Hepatocyte (in vitro differentiated cells): ENCODE measurements around the gene FRAS1. TPM values are rescaled to one million over a fixed set of nuclear protein-coding genes. Genes with fewer than 3 reads are reported as not detected.
"Not testable (repeated sequence)": the region's sequence is repeated elsewhere in the genome, so short reads cannot be mapped to it uniquely, and the experiment has no call there.

Experiments
- DNase-seq: peaks from one replicate; pipeline ENCODE4 v3.0.0-alpha.2; 2016; ENCODE audit warnings: low spot score
- H2AFZ ChIP-seq: fragments of 200-600 bp; sonication (generic); 2 replicates; pipeline ENCODE4 v1.6.0; 2016; ENCODE audit warnings: antibody characterized with exemption, mild to moderate bottlenecking
- H3K27ac ChIP-seq: fragments of 200-600 bp; sonication (generic); 2 replicates; pipeline ENCODE4 v1.5.1; 2016; ENCODE audit warnings: mild to moderate bottlenecking
- H3K27me3 ChIP-seq: fragments of 200-600 bp; sonication (generic); 2 replicates; pipeline ENCODE4 v1.6.1; 2016
- H3K36me3 ChIP-seq: fragments of 200-600 bp; sonication (generic); replicated peaks from 2 replicates; pipeline ENCODE4 v1.5.1; 2016; ENCODE audit warnings: low read depth; ENCODE audit not compliant: insufficient read depth
- H3K4me1 ChIP-seq: fragments of 200-600 bp; sonication (generic); 2 replicates; pipeline ENCODE4 v1.5.1; 2016; ENCODE audit warnings: mild to moderate bottlenecking, moderate library complexity; ENCODE audit not compliant: insufficient read depth
- H3K4me2 ChIP-seq: fragments of 200-600 bp; sonication (generic); 2 replicates; pipeline ENCODE4 v1.6.0; 2016
- H3K4me3 ChIP-seq: fragments of 200-600 bp; sonication (generic); 2 replicates; pipeline ENCODE4 v1.5.1; 2016; ENCODE audit warnings: mild to moderate bottlenecking
- H3K79me2 ChIP-seq: fragments of 200-600 bp; sonication (generic); 2 replicates; pipeline ENCODE4 v1.6.0; 2017; ENCODE audit warnings: mild to moderate bottlenecking
- H3K9me2 ChIP-seq: fragments of 200-600 bp; sonication (generic); replicated peaks from 2 replicates; pipeline ENCODE4 v1.6.0; 2017; ENCODE audit warnings: mild to moderate bottlenecking; ENCODE audit not compliant: insufficient read depth
- H3K9me3 ChIP-seq: fragments of 200-600 bp; sonication (generic); 2 replicates; pipeline ENCODE4 v1.5.1; 2016; ENCODE audit warnings: low read depth, mild to moderate bottlenecking
- H4K20me1 ChIP-seq: fragments of 200-600 bp; sonication (generic); 2 replicates; pipeline ENCODE4 v1.6.0; 2016; ENCODE audit warnings: mild to moderate bottlenecking; ENCODE audit not compliant: insufficient read depth, poor library complexity, severe bottlenecking
- EZH2 ChIP-seq: fragments of 200-600 bp; sonication (generic); IDR thresholded peaks from 2 replicates; pipeline ENCODE4 v1.6.1; 2016; ENCODE audit warnings: antibody characterized with exemption, mild to moderate bottlenecking, borderline replicate concordance
- EZH2phosphoT487 ChIP-seq: fragments of 200-600 bp; sonication (generic); IDR thresholded peaks from one replicate; pipeline ENCODE4 v1.6.1; 2018; ENCODE audit warnings: antibody characterized with exemption, mild to moderate bottlenecking, low read depth, moderate library complexity; ENCODE audit not compliant: unreplicated experiment, severe bottlenecking
- whole genome bisulfite sequencing: methylation state at CpG from one replicate; pipeline ENCODE4 v1.1.6; 2016; ENCODE audit warnings: low lambda C conversion rate; ENCODE audit errors: missing lambda C conversion rate; 5-methylcytosine and 5-hydroxymethylcytosine counted together
- polyA plus RNA-seq: library from polyadenylated mRNA; unstranded; fragments of >200 nt; fragmentation: Nextera tagmentation; extraction: Ambion mirVana; gene quantifications from 2 replicates; pipeline ENCODE4 v1.2.1, GENCODE V29; 2016
- total RNA-seq: library from RNA; depleted of rRNA; stranded (reverse); fragments of >200 nt; gene quantifications from 2 replicates; pipeline ENCODE4 v1.2.3, GENCODE V29; 2014
- TF ChIP-seq, protein P1 (sequence below): fragments of 200-600 bp; sonication (generic); IDR thresholded peaks from 2 replicates; pipeline ENCODE4 v1.5.1; 2016; ENCODE audit warnings: antibody characterized with exemption, mild to moderate bottlenecking; ENCODE audit not compliant: poor library complexity

The FRAS1 gene
- total and polyA plus RNA-seq, 2 experiments from 2014 or later, result 9.3 to 38.5 TPM

DNA sequence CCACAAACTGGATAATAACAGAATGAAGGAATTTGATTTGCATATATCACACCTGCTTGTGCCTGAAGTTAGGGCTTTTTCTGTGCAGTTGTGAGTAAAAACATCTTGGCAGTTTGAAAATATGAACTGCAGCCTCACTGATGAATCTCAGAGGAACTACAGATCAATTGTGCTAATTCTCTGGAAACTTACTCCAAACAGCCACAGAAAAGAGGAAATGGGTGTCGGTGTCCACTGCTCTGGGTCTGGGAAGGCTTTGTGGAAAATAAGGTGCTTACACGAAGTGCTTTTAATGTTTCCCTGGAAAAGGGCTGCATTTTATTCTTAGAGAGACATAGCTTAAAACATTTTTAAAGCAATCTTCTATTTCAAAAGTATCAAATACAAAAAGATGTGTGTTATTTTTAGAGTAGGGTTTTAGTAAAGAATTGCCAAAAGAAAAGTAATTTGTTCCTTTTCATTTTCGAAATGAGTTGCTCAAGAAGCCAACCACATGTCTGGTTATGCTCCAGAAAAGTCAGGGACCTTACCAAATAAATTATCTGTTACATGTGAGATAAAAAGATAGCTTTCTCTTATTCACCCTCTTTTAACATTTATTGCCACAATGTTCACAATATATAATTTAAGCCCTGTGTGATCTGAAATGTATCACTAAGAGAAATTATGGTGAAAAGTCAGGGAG is 240.1 kb downstream of the FRAS1 start:
- Histone ChIP-seq H3K9me2 (no peaks in the 10 kb centered on the region), H3K9me3 (no peaks in the 10 kb centered on the region), H3K27ac (no peak overlapping the region), H3K4me3 (no peak overlapping the region), H3K4me2 (no peak overlapping the region), H3K36me3 (no peaks in the 10 kb centered on the region), H4K20me1 (no peaks in the 10 kb centered on the region), H3K27me3 (no peaks in the 10 kb centered on the region), H3K79me2 (no peaks in the 10 kb centered on the region), H3K4me1 (peaks cover 30% of the 10 kb centered on the region), H2AFZ (no peak overlapping the region)
- no peak for DNase-seq
- WGBS, result 70% methylated on average over 3 of the region's 3 CpGs
- TF ChIP-seq EZH2, result no peak
- TF ChIP-seq, protein P1, sequence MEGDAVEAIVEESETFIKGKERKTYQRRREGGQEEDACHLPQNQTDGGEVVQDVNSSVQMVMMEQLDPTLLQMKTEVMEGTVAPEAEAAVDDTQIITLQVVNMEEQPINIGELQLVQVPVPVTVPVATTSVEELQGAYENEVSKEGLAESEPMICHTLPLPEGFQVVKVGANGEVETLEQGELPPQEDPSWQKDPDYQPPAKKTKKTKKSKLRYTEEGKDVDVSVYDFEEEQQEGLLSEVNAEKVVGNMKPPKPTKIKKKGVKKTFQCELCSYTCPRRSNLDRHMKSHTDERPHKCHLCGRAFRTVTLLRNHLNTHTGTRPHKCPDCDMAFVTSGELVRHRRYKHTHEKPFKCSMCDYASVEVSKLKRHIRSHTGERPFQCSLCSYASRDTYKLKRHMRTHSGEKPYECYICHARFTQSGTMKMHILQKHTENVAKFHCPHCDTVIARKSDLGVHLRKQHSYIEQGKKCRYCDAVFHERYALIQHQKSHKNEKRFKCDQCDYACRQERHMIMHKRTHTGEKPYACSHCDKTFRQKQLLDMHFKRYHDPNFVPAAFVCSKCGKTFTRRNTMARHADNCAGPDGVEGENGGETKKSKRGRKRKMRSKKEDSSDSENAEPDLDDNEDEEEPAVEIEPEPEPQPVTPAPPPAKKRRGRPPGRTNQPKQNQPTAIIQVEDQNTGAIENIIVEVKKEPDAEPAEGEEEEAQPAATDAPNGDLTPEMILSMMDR, result no peak
- no peak for TF ChIP-seq EZH2phosphoT487

DNA sequence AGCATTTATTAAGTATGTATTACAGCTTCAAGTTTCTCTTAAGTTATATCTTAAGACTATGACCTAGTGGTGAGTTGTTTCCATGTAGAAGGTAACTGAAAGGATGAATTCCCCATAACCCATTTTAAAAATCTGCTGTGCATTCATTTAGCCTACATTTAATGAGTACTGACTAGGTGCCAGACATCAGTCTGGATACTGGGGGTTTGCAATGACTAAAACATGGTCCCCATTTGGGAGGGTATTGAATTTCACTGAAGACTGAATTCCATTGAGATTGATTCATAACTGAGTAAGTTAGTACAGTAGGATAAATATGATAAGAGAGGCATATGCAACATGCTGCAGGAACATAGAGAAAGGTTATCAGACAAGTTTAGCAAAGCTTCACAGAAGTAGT is 241.5 kb downstream of the FRAS1 start:
- Histone ChIP-seq H3K27me3 (no peaks in the 10 kb centered on the region), H3K9me3 (no peaks in the 10 kb centered on the region), H3K9me2 (no peaks in the 10 kb centered on the region), H3K4me2 (peak overlapping the region; percentile 37), H3K36me3 (no peaks in the 10 kb centered on the region), H3K4me1 (peaks cover 24% of the 10 kb centered on the region), H3K79me2 (no peaks in the 10 kb centered on the region), H3K4me3 (no peak overlapping the region), H4K20me1 (no peaks in the 10 kb centered on the region), H2AFZ (no peak overlapping the region), H3K27ac (no peak overlapping the region)
- DNase-seq, result no peak
- TF ChIP-seq, protein P1, result no peak
- TF ChIP-seq EZH2 (no peak), EZH2phosphoT487 (no peak)

DNA sequence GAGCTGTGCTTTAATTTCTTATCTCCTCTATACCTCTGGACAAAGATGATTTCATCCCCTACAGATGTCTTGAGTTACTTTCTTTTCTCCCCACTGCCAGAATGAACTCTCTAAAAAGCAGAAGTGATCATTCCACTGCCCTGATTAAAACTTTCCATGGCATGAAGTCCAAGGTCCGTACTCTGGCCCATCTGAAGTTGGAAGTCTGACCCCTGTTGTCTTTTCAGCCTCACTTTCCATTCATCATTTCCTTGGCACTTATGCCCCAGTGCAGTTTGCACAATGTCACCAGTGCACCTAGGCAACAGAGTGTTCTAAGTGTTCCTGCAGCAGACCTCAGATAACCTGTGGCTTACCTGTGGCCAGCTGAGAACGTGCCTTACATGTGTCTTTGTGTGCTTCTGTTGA is 242.4 kb downstream of the FRAS1 start:
- no peaks in the 10 kb centered on the region for H3K9me2 ChIP-seq
- H3K4me3 ChIP-seq, result no peak overlapping the region
- 73% methylated on average over 2 of the region's 2 CpGs for WGBS
- H3K27ac ChIP-seq, result peak overlapping the region; percentile 15
- H4K20me1 ChIP-seq, result no peaks in the 10 kb centered on the region
- peaks cover 14% of the 10 kb centered on the region for H3K4me1 ChIP-seq
- TF ChIP-seq, protein P1, result no peak
- TF ChIP-seq EZH2, result no peak
- no peak for TF ChIP-seq EZH2phosphoT487
- H2AFZ ChIP-seq, result no peak overlapping the region
- H3K36me3 ChIP-seq, result no peaks in the 10 kb centered on the region
- no peaks in the 10 kb centered on the region for H3K27me3 ChIP-seq
- H3K9me3 ChIP-seq, result no peaks in the 10 kb centered on the region
- H3K79me2 ChIP-seq, result no peaks in the 10 kb centered on the region
- DNase-seq, result peak; percentile 33
- H3K4me2 ChIP-seq, result peak overlapping the region; percentile 37

DNA sequence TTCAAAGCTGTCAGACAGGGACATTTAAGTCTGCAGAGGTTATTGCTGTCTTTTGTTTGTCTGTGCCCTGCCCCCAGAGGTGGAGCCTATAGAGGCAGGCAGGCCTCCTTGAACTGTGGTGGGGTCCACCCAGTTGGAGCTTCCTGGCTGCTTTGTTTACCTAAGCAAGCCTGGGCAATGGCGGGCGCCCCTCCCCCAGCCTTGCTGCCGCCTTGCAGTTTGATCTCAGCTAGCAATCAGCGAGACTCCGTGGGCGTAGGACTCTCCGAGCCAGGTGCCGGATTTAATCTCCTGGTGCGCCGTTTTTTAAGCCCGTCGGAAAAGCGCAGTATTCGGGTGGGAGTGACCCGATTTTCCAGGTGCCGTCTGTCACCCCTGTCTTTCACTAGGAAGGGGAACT is 250.1 kb downstream of the FRAS1 start:
- H3K9me2 ChIP-seq, H2AFZ ChIP-seq, H3K4me1 ChIP-seq, H3K27me3 ChIP-seq, H3K79me2 ChIP-seq, H4K20me1 ChIP-seq, H3K4me2 ChIP-seq, H3K4me3 ChIP-seq, DNase-seq, H3K27ac ChIP-seq, H3K36me3 ChIP-seq, H3K9me3 ChIP-seq: not testable (repeated sequence)
- WGBS, result 70% methylated on average over 16 of the region's 16 CpGs
